Colonic mucosa (tissue), 4 donors: ENCODE data around the gene UTP15. TPM values are rescaled to one million over a fixed set of nuclear protein-coding genes. Genes with fewer than 3 reads are reported as not detected.
A peak's percentile ranks its signal among the peaks of the same experiment; 100 is the strongest.

ENCODE experiments used
- DNase-seq: peaks from one replicate; pipeline ENCODE4 v3.0.0-alpha.2; 2020
- H3K27ac ChIP-seq: fragments of 200-600 bp; one replicate; pipeline ENCODE4 v1.8.0; 2021
- H3K27me3 ChIP-seq: fragments of 200-600 bp; one replicate; pipeline ENCODE4 v1.8.0; 2021
- H3K36me3 ChIP-seq: fragments of 200-600 bp; one replicate; pipeline ENCODE4 v1.8.0; 2021
- H3K4me1 ChIP-seq: fragments of 200-600 bp; one replicate; pipeline ENCODE4 v1.8.0; 2021; ENCODE audit warnings: mild to moderate bottlenecking
- H3K4me3 ChIP-seq: fragments of 200-600 bp; one replicate; pipeline ENCODE4 v1.8.0; 2021
- H3K9ac ChIP-seq, 2 donors: one replicate each; pipeline ENCODE4 v1.7.0; 2013; ENCODE audit warnings: control low read depth in 2 of 2, low read depth in 2 of 2, low read length in 2 of 2
- H3K9me3 ChIP-seq: fragments of 200-600 bp; one replicate; pipeline ENCODE4 v1.8.0; 2021
- CTCF ChIP-seq: fragments of 200-600 bp; IDR thresholded peaks from one replicate; pipeline ENCODE4 v1.8.0; 2022; ENCODE audit warnings: antibody characterized with exemption, mild to moderate bottlenecking
- intact Hi-C: fragments of 100-400 bp; cut with DNase I; formaldehyde crosslinking; loops from one replicate; pipeline ENCODE4 v1.14.1; 2022
- total RNA-seq, 2 donors: library from RNA; stranded (reverse); fragmentation: NEBNext Ultra II Directional in 1 of 2; extraction: Animal tissue kit (Norgen Biotek cat#: 25700) in 1 of 2; gene quantifications; one replicate each; pipeline ENCODE4 v1.2.1, GENCODE V29; 2021
- donor health status: healthy.
- donor health status: DM: no; HTN: no; CAD: no.
- donor health status: DM: no; HTN: no; CAD: no.

UTP15 gene
- total RNA-seq, 2 donors from 2014 or later, result 9.4 to 13.9 TPM

GRCh38 chr5:73592551-73592950 lies 27.0 kb downstream of the UTP15 start:
- Histone ChIP-seq H3K27me3 (no peaks in the 10 kb centered on the region), H3K27ac (no peak overlapping the region), H3K36me3 (no peaks in the 10 kb centered on the region), H3K4me3 (no peak overlapping the region), H3K9ac (no peak overlapping the region), H3K9me3 (no peaks in the 10 kb centered on the region), H3K4me1 (no peaks in the 10 kb centered on the region)
- TF ChIP-seq CTCF, result no peak
- intact Hi-C loops, result loop anchor here (5.0 kb wide), 1 partner anchor 100 kb away; no protein-coding TSS in a partner anchor
- no peak for DNase-seq

GRCh38 chr5:73596705-73597328 lies 31.3 kb downstream of the UTP15 start:
- intact Hi-C loops, result no loop called here
- DNase-seq, result peak; percentile 53
- H3K36me3 ChIP-seq, result no peaks in the 10 kb centered on the region
- H3K9me3 ChIP-seq, result no peaks in the 10 kb centered on the region
- peak; percentile 43 for TF ChIP-seq CTCF
- H3K27me3 ChIP-seq, result no peaks in the 10 kb centered on the region
- H3K4me1 ChIP-seq, result no peaks in the 10 kb centered on the region
- H3K9ac ChIP-seq, result no peak overlapping the region
- no peak overlapping the region for H3K27ac ChIP-seq
- no peak overlapping the region for H3K4me3 ChIP-seq

DNA sequence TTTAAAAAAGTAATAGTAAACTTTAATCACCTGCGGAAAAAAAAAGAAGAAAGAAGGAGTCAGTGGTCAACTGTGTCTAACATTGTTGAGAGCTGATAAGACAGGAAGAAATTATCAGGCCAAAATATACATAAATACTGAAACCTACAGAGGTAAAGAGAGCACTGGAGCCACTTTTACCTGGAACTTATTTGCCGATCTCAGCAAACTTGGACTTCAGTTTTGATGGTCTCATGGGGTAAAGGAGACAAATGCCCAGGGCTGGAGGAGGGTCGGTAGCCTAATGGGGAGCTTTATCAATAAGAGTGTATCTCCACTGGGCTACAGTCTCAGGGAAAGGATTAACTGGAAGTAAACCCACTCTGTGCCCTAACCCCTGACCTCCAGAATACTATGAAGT lies 33.8 kb downstream of the UTP15 start:
- H3K27ac ChIP-seq, result no peak overlapping the region
- no peak for DNase-seq
- H3K4me1 ChIP-seq, result no peaks in the 10 kb centered on the region
- no peak overlapping the region for H3K9ac ChIP-seq
- no peaks in the 10 kb centered on the region for H3K27me3 ChIP-seq
- no peak for TF ChIP-seq CTCF
- H3K36me3 ChIP-seq, result no peaks in the 10 kb centered on the region
- no peak overlapping the region for H3K4me3 ChIP-seq
- no peaks in the 10 kb centered on the region for H3K9me3 ChIP-seq
- intact Hi-C loops, result no loop called here

GRCh38 chr5:73603998-73604397 lies 38.5 kb downstream of the UTP15 start:
- DNase-seq, result no peak
- no peaks in the 10 kb centered on the region for H3K4me1 ChIP-seq
- no peaks in the 10 kb centered on the region for H3K27me3 ChIP-seq
- no peaks in the 10 kb centered on the region for H3K36me3 ChIP-seq
- no peak for TF ChIP-seq CTCF
- H3K27ac ChIP-seq, result no peak overlapping the region
- intact Hi-C loops, result no loop called here
- H3K9ac ChIP-seq, result no peak overlapping the region
- no peak overlapping the region for H3K4me3 ChIP-seq
- H3K9me3 ChIP-seq, result no peaks in the 10 kb centered on the region

GRCh38 chr5:73605223-73606087 lies 39.9 kb downstream of the UTP15 start:
- no peak overlapping the region for H3K27ac ChIP-seq
- DNase-seq, result peak; percentile 58
- no peaks in the 10 kb centered on the region for H3K36me3 ChIP-seq
- no peak overlapping the region for H3K9ac ChIP-seq
- no peak for TF ChIP-seq CTCF
- H3K9me3 ChIP-seq, result no peaks in the 10 kb centered on the region
- intact Hi-C loops, result no loop called here
- H3K27me3 ChIP-seq, result no peaks in the 10 kb centered on the region
- no peaks in the 10 kb centered on the region for H3K4me1 ChIP-seq
- no peak overlapping the region for H3K4me3 ChIP-seq
